GM08714 (cell line): ENCODE data around the gene EHMT1.

Source experiments
- H3K4me3 ChIP-seq: fragments of 200-500 bp; sonication (Bioruptor generic); 2 replicates; pipeline ENCODE4 v1.5.1; 2014; ENCODE audit warnings: mild to moderate bottlenecking, low read length, inconsistent platforms
- ZNF274 ChIP-seq: IDR thresholded peaks from 2 replicates; pipeline ENCODE4 v1.6.1; 2012; ENCODE audit warnings: mild to moderate bottlenecking, low read depth, low read length

The EHMT1 gene

DNA sequence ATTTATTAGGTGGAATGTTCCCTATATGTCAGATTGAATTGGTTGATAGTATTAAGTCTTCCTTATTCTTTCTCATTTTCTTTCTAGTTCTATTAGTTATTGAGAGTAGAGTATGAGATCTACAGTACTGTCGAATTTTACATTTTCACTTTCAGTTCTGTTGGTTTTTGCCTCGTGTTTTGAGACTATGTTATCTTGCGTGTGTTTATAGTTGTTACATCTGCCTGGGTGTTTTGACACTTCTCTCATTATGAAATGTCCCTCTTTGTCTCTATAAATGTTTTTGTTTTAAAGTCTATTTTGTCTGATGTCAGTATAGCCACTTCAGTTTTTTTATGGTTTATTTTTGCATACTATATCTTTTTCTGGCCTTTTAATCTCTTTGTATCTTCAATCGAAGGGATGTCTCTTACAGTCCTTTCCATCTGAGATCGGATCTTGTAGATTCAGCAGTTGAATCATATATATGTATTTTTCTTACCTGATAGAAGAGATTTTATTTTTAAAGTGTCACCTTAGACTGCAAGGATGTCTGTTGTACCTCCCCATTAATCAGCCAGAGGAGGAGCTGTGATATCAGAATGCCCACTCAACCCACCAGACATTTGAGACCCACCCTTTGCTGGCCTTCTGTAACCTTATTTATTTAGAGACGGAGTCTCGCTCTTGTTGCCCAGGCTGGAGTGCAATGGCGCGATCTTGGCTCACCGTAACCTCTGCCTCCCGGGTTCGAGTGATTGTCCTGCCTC, 20.7 kb downstream of the EHMT1 start:
- no peak overlapping the region for H3K4me3 ChIP-seq
- no peak for TF ChIP-seq ZNF274

DNA sequence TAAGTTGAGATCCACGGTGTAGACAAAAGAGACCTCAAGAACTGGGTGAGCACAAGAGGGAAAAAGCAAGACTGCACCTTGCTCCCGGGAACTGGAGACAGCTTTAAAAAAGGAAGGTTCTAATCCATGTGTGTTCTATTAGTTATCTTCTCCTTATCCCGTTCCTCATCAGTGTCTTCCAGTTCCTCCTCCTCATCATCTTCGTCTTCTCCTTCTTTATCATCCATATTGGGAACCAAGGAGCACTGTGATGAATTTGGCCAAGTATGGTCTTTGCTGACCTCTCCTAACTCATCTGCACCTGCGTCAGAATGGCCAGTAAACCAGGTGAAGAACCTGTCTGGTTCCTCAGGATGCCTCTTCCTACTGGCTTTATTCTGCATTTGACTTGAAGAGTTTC, 22.1 kb downstream of the EHMT1 start:
- TF ChIP-seq ZNF274, result no peak
- no peak overlapping the region for H3K4me3 ChIP-seq

DNA sequence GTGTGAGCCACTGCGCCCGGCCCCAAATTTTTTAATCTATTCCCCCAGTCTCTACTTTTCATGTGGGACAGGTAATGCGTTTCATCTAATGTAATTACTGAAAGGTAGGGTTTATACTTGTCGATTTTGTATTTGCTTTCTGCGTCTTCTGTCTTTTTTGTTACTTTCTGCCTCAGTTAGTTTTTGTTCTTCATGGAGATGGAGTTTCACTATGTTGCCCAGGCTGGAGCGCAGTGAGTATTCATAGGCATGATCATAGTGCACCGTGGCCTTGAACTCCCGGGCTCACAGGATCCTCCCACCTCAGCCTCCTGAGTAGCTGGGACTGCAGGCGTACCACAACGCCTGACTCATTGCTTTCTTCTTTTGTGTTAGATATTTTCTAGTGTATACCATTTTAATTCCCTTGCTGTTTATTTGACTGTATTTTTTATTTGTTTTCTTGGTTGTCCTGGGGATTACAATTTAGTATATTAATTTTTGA, 23.4 kb downstream of the EHMT1 start:
- H3K4me3 ChIP-seq, result no peak overlapping the region
- TF ChIP-seq ZNF274, result no peak

DNA sequence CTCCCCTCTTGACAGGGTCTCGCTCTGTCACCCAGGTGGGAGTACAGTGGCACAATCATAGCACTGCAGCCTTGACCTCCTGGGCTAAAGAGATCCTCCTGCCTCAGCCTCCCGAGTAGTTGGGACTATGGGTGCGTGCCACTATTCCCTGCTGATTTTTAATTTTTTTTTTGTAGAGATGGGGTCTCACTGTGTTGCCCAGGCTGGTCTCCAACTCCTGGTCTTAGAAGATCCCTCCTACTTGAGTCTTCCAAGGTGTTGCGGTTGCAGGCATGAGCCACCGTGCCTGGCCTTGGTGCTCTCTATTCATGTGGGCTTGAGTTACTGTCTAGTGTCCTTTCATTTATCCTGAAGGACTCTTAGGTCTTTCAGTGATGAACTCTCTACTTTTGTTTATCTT, 24.1 kb downstream of the EHMT1 start:
- no peak overlapping the region for H3K4me3 ChIP-seq
- TF ChIP-seq ZNF274, result no peak

DNA sequence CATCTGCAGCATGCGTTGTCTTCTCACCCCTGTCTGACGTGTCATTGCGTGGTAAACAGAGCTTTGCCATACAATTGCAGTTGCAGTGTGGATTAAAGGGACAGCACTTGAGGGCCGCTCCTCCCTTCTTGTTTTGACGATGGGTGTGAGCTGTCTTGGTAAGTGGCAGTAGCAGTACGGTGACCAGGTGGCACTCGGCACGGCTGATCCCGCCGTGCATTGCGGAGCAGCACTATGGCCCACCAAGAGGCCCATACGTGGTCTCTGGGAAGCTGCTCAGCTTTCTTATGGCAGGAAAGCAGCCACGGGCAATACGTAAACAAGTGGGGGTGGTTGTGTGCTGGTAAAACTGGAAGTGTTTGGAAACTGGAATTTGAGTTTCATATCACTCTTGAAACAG, 25.1 kb downstream of the EHMT1 start:
- TF ChIP-seq ZNF274, result no peak

DNA sequence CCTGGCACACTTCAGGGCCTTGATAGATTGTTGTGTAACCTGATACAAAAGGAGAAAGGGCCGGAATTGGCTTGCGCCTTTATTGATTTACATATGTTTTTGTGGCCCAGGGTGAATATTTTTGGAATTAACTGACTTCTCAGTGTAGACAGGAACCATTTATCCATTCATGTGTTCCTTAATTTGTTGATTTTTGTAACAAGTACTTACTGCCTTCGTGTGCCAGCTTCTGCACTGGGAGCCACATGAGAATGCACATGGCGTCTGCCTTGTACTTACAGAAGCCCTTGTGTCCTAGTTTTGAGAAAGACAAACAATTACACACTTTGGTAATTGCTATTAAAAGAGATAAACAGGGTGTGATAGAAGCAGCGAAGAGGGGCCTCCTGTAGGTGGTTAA, 26.4 kb downstream of the EHMT1 start:
- H3K4me3 ChIP-seq, result no peak overlapping the region
- no peak for TF ChIP-seq ZNF274

More for the DNA sequence above, 25.1 kb downstream of the EHMT1 start:
- H3K4me3 ChIP-seq, result no peak overlapping the region

DNA sequence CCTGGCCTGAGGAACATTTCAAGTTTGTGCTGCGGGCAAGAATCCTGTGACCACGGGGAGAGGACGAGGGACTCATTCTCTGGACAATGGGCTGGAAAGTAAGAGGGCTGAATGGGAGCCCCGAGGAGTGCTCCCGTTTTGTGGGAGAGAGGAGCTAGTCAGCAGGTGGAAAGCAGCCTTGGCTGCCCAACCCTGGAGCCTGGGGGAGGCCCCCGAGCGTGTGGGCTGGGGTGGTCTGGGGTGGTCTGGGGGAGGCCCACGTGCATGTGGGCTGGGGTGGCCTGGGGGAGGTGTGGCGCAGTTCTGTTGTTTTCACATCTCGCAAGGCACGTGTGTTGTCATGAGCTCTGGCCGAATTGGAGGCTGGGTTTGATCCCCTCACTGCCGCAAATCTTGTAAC, 27.5 kb downstream of the EHMT1 start:
- TF ChIP-seq ZNF274, result no peak
- H3K4me3 ChIP-seq, result no peak overlapping the region

DNA sequence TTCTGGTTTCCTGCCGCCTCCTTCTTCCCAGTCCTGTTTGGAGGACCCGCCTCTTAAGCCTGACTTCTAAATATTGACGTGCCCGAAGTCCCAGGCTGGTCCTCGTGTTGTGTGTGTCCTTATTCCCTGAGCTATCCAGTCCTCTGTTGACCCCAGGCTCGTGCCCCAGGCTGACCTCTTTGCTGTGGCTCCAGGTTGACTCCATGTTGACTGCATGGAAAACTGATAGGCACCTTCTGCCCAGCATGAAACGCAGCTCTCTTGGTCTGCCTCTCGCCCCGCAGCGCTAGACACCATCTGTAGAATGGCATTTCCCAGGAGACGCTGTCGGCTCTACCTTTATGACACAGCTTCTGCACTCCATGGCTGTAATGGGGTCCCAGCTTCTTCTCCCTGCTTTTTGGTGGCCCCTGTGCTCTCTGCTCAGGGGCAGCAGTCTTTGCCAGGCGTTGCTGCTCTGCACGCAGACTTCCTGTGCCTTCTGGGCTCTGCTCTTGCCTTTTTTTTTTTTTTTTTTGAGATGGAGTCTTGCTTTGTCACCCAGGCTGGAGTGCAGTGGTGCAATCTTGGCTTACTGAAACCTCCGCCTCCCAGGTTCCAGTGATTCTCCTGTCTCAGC, 28.4 kb downstream of the EHMT1 start:
- no peak for TF ChIP-seq ZNF274
- H3K4me3 ChIP-seq, result no peak overlapping the region

DNA sequence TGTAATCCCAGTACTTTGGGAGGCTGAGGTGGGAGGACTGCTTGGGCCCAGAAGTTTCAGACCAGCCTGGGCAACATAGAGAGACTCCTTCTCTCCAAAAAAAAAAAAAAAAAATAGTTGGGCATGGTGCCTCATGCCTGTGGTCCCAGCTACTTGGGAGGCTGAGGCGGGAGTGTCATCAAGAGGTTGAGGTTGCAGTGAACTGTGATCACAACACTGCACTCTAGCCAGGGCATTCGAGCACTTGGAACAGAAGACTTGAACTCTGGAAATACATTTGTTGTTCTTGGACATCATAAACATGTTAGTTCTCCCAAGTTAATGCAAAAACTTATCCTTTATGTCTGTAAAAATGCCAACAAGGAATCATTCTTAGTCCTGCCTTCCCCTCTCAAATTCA, 29.6 kb downstream of the EHMT1 start:
- no peak for TF ChIP-seq ZNF274
- no peak overlapping the region for H3K4me3 ChIP-seq

DNA sequence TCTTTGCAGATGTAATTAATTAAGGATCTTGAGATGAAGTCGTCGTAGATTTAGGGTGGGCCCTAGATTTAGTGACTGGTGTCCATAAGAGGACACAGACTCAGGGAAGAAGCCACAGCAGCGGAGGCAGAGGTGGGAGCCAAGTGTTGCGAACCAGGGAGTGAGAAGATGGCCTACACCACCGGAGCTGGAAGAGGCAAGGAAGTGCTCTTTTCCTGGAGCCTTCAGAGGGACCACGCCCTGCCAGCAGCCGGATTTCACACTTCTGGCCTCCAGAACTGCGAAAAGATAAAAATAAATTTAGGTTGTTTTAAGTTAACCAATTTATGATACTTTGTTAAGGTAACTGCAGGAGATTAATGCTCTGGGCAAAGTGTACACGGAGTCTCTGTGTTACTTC, 30.7 kb downstream of the EHMT1 start:
- H3K4me3 ChIP-seq, result no peak overlapping the region

DNA sequence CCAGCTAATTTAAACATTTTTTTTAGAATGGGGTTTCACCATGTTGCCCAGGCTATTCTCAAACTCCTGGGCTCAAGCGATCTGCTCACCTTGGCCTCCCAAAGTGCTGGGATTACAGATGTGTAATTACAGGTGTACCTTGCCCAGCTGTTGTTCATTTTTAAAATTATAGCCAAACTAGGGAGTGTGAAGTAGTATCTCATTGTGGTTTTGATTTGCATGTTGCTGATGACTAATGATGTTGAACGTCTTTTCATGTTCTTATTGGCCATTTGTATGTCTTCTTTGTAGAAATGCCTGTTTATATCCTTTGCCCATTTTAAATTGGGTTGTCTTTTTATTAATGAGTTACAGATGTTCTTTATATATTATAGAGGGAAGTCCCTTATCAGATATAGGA, 31.5 kb downstream of the EHMT1 start:
- no peak for TF ChIP-seq ZNF274
- no peak overlapping the region for H3K4me3 ChIP-seq

More for the DNA sequence above, 30.7 kb downstream of the EHMT1 start:
- no peak for TF ChIP-seq ZNF274

DNA sequence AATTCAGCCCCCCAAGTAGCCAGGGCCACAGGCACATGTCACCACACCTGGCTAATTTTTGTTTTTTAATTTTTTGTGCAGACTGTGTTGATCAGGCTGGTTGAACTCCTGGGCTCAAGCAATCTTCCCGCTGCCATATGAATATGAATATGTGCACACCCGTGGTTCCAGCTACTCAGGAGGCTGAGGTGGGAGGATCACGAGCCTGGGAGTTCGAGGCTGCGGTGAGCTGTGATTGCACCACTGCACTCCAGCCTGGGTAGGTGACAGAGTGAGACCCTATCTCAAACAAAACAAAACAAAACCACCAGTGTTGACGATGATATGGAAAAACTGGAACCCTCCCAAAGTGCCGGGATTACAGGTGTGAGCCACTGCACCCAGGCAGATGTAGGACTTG, 32.0 kb downstream of the EHMT1 start:
- no peak overlapping the region for H3K4me3 ChIP-seq
- no peak for TF ChIP-seq ZNF274

DNA sequence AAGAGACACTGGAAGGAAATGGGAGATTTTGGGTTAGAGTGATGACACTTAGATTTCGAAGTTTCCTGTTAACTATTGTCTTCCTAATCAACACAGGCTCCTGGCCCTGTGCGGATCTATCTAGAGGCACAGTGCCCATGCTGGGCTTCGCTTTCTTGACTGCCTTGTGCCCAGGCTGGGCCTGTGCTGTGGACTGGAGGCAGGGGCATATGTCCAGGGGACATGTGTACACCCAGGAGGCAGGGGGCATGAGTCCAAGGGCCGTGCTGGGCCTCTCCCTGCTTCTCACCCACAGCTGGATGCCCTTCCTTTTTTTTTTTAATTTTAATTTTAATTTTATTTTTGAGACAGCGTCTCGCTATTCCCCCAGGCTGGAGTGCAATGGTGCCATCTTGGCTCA, 37.6 kb downstream of the EHMT1 start:
- TF ChIP-seq ZNF274, result no peak
- no peak overlapping the region for H3K4me3 ChIP-seq

DNA sequence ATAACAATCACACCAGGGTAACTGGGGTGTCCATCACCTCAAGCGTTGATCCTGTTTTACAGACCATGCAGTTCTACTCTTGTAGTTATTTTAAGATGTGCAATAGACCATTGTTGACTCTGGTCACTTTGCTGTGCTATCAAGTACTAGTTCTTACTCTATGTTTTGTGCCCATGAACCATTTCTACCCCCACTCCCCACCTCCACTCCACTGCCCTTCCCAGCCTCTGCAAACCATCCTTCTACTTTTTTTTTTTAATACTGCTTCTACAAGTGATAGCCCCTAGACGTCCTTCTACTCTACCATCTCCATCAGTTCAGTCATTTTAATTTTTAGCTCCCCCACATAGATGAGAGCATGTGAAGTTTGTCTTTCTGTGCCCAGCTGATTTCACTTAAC, 38.8 kb downstream of the EHMT1 start:
- no peak for TF ChIP-seq ZNF274
- no peak overlapping the region for H3K4me3 ChIP-seq

DNA sequence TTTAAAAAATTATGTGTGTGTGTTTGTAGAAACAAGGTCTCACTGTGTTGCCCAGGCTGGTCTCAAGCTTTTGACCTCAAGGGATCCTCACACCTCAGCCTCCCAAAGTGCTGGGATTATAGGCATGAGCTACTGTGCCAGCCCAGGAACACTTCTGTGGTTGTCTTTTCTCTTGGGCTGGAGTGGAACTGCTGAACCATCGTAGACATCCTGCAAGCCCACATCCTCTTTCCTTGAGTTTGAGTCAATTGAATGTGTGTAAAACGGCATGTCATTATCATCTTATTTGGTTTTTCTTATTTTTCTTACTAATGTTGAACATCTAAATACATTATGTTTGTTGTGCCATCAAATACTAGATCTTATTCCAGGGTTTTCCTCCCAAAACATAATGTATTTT, 40.0 kb downstream of the EHMT1 start:
- TF ChIP-seq ZNF274, result no peak
- H3K4me3 ChIP-seq, result no peak overlapping the region
